ENCODE measurements around the gene TOMM40L.

- no peak for TF ChIP-seq ZNF274 (IDR thresholded peaks at IDR 0.05; ENCODE audit: low read depth, low read length)
- no peak for TF ChIP-seq YY1 (IDR thresholded peaks at IDR 0.05; ENCODE audit: insufficient read depth, insufficient read length)
Observed at GRCh38 chr1:161258439-161259344, 32.8 kb downstream of the TOMM40L start, which contains the start of gene PCP4L1.
